NCI-H2227 (cell line): ENCODE data around the gene SSMEM1.
"Not testable (repeated sequence)": the region's sequence is repeated elsewhere in the genome, so short reads cannot be mapped to it uniquely, and the experiment has no call there.

Experiments
- DNase-seq: peaks from one replicate; lab custom pipeline; 2025; ENCODE audit not compliant: unreplicated experiment; lab: John Stamatoyannopoulos, UW

The SSMEM1 gene

GRCh38 chr7:130246491-130246890 is 38.8 kb downstream of the SSMEM1 start:
- DNase-seq: not testable (repeated sequence)

DNA sequence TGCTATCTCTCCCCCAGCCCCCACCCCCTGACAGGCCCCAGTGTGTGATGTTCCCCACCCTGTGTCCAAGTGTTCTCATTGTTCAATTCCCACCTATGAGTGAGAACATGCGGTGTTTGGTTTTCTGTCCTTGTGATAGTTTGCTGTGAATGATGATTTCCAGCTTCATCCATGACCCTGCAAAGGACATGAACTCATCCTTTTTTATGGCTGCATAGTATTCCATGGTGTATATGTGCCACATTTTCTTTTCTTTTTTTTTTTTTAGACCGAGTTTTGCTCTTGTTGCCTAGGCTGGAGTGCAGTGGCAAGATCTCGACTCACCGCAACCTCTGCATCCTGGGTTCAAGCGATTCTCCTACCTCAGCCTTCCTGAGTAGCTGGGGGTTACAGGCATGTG is 41.2 kb downstream of the SSMEM1 start:
- DNase-seq: not testable (repeated sequence)

DNA sequence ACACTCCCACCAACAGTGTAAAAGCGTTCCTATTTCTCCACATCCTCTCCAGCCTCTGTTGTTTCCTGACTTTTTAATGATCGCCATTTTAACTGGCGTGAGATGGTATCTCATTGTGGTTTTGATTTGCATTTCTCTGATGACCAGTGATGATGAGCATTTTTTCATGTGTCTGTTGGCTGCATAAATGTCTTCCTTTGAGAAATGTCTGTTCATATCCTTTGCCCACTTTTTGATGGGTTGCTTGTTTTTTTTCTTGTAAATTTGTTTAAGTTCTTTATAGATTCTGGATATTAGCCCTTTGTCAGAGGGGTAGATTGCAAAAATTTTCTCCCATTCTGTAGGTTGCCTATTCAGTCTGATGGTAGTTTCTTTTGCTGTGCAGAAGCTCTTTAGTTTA is 42.0 kb downstream of the SSMEM1 start:
- not testable (repeated sequence) for DNase-seq

DNA sequence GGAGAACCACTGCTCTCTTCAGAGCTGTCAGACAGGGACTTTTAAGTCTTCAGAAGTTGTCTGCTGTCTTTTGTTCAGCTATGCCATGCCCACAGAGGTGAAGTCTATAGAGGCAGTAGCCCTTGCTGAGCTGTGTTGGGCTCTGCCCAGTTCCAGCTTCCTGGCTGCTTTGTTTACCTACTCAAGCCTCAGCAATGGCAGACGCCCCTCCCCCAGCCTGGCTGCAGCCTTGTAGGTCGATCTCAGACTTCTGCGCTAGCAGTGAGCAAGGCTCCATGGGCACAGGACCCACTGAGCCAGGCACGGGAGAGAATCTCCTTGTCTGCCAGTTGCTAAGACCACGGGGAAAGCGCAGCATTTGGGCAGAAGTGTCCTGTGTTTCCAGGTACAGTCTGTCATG is 46.9 kb downstream of the SSMEM1 start:
- DNase-seq: no peak

GRCh38 chr7:130256704-130257103 is 49.0 kb downstream of the SSMEM1 start:
- DNase-seq: no peak

DNA sequence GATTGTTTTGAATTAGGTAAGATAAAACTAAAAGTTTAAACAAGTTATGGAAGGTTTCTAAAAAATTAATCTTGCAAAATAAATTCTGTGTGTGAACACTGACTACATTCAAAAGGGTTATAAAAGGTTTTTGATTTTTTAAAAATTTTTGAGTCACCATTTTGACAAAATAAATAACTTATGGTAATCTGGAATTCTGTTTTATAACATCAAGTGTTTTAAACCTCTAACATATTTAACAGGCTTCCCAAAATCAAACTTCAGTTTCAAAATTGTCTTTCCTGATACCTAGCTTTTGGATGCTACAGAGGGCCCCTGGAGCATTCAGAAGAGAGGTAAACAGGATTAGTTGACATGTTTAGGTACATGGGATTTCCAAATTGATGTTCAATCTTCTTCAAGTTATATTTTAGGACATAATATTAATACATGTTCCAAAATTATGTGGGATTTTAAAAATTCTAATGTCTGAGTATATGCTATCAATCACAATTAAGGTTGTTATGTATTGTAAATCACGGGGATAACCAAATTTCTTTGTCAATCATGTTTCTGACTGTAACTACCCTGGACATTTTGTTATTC is 50.9 kb downstream of the SSMEM1 start:
- DNase-seq: no peak

DNA sequence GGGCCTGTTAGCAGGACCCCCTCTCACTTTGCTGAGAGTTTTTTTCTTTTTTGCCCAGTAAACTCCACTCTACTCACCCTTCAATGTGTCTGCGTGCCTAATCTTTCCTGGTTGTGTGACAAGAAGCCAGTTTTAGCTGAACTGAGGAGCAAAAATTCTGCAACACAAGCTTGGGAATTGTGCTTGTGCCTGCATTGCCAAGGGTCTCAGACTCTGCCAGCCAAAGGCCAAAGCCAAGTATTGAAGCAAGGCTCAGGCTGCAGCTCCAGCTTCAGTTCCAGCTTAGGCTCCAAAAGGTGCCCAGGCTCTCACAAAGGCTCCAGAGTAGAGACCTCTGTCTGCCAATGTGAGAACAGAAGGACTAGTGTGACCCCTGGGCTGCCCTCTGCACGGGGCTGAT is 54.8 kb downstream of the SSMEM1 start:
- no peak for DNase-seq

DNA sequence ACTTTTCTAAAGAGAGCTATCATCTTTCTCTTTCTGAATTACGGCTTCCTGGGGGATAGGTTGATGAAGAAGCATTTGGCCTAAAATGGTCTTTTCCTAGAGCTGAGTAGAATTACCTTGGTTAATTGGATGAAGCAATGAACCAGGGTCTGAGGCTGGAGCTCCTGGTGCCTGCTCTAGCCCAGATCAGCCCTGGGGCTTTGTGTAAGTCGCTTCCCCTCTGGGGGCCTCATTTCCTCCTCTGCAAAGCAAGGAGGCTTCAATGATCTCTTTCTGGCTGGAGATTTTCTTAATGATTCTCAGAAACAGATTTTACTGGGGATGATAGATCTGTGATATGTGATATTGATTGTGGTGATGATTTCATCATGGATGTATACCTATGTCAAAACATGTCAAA is 55.5 kb downstream of the SSMEM1 start:
- DNase-seq: peak; percentile 44
